HG03460 (cell line): ENCODE data around the gene PIGO.

Experiments
- ATAC-seq: cut with Tn5 transposase; IDR thresholded peaks from one replicate; pipeline ENCODE4 v1.9.1; 2021; ENCODE audit not compliant: unreplicated experiment

Gene PIGO

GRCh38 chr9:35072461-35073278 is 23.7 kb downstream of the PIGO start, which contains the start of gene VCP:
TSS of gene VCP (minus strand) at chr9:35072625. CDS start at chr9:35072353, 272 bp downstream.
- peak; percentile 80 for ATAC-seq

- ATAC-seq, result peak; percentile 49
These were observed 24.5 kb downstream of the PIGO start for GRCh38 chr9:35071814-35072460.

GRCh38 chr9:35070823-35071813 is 25.3 kb downstream of the PIGO start:
- ATAC-seq, result no peak

- no peak for ATAC-seq
These were observed 27.4 kb downstream of the PIGO start for GRCh38 chr9:35069020-35069419.

GRCh38 chr9:35067056-35067455 is 29.3 kb downstream of the PIGO start:
- no peak for ATAC-seq

- no peak for ATAC-seq
These were observed 35.7 kb downstream of the PIGO start for GRCh38 chr9:35060548-35061207.

- ATAC-seq, result no peak
These were observed 37.0 kb downstream of the PIGO start for GRCh38 chr9:35059438-35059837.

- no peak for ATAC-seq
These were observed 39.1 kb downstream of the PIGO start for GRCh38 chr9:35057271-35057620.

- no peak for ATAC-seq
These were observed 39.7 kb downstream of the PIGO start for GRCh38 chr9:35056571-35057270.

GRCh38 chr9:35054871-35055644 is 41.3 kb downstream of the PIGO start:
- ATAC-seq, result no peak

GRCh38 chr9:35054185-35054835 is 42.1 kb downstream of the PIGO start:
- ATAC-seq, result no peak

GRCh38 chr9:35051069-35051967 is 45.1 kb downstream of the PIGO start:
- no peak for ATAC-seq

- no peak for ATAC-seq
These were observed 47.9 kb downstream of the PIGO start for GRCh38 chr9:35048511-35048910.

- no peak for ATAC-seq
These were observed 52.3 kb downstream of the PIGO start for GRCh38 chr9:35044071-35044470.

- no peak for ATAC-seq
These were observed 53.4 kb downstream of the PIGO start for GRCh38 chr9:35042891-35043545.

GRCh38 chr9:35042081-35042604 is 54.2 kb downstream of the PIGO start:
- ATAC-seq, result no peak
